GM23338 (cell line): ENCODE measurements around the gene HIVEP3. TPM values are rescaled to one million over a fixed set of nuclear protein-coding genes. Genes with fewer than 3 reads are reported as not detected.

Experiments used
- ATAC-seq: fragments of 200-7000 bp; cut with Tn5 transposase; 3 replicates; pipeline ENCODE4 v1.9.1; 2020
- DNase-seq: peaks from one replicate; pipeline ENCODE4 v3.0.0-alpha.2; 2015; ENCODE audit warnings: low spot score
- H2AFZ ChIP-seq: fragments of 200-600 bp; sonication (generic); 2 replicates; pipeline ENCODE4 v1.8.0; 2016; ENCODE audit warnings: antibody characterized with exemption, mild to moderate bottlenecking, moderate library complexity
- H3F3A ChIP-seq: fragments of 200-600 bp; sonication (generic); replicated peaks from 2 replicates; pipeline ENCODE4 v1.8.0; 2017; ENCODE audit warnings: antibody characterized with exemption, mixed run types, low read depth
- H3K27ac ChIP-seq: fragments of 200-600 bp; sonication (generic); 2 replicates; pipeline ENCODE4 v1.6.1; 2016; ENCODE audit warnings: low read depth
- H3K27me3 ChIP-seq: fragments of 200-600 bp; sonication (generic); 2 replicates; pipeline ENCODE4 v1.8.0; 2016; ENCODE audit warnings: mild to moderate bottlenecking, mixed run types, moderate library complexity; ENCODE audit not compliant: insufficient read depth
- H3K36me3 ChIP-seq: fragments of 200-600 bp; sonication (generic); 2 replicates; pipeline ENCODE4 v1.8.0; 2016; ENCODE audit warnings: mild to moderate bottlenecking; ENCODE audit not compliant: insufficient read depth
- H3K4me1 ChIP-seq: fragments of 200-600 bp; sonication (generic); 2 replicates; pipeline ENCODE4 v1.8.0; 2016; ENCODE audit warnings: mild to moderate bottlenecking, moderate library complexity; ENCODE audit not compliant: insufficient read depth
- H3K4me2 ChIP-seq: fragments of 200-600 bp; sonication (generic); 2 replicates; pipeline ENCODE4 v1.7.1; 2017; ENCODE audit warnings: mixed run types
- H3K4me3 ChIP-seq: fragments of 200-600 bp; sonication (generic); 2 replicates; pipeline ENCODE4 v1.6.1; 2016; ENCODE audit warnings: mixed run types
- H3K79me2 ChIP-seq: fragments of 200-600 bp; sonication (generic); replicated peaks from 2 replicates; pipeline ENCODE4 v1.8.0; 2017; ENCODE audit warnings: mild to moderate bottlenecking; ENCODE audit not compliant: insufficient read depth
- H3K9me2 ChIP-seq: fragments of 200-600 bp; sonication (generic); 2 replicates; pipeline ENCODE4 v1.8.0; 2017; ENCODE audit not compliant: insufficient read depth
- H4K20me1 ChIP-seq: fragments of 200-600 bp; sonication (generic); replicated peaks from 2 replicates; pipeline ENCODE4 v1.8.0; 2017; ENCODE audit warnings: mild to moderate bottlenecking; ENCODE audit not compliant: insufficient read depth
- H3K27ac Mint-ChIP-seq: 2 replicates; pipeline ENCODE4 v1.8.0; 2020; ENCODE audit warnings: inconsistent platforms, mild to moderate bottlenecking, moderate library complexity, mixed read lengths
- H3K27me3 Mint-ChIP-seq: 3 replicates; pipeline ENCODE4 v1.8.0; 2022; ENCODE audit warnings: low read depth, mild to moderate bottlenecking, moderate library complexity, mixed read lengths, inconsistent platforms; ENCODE audit not compliant: insufficient read depth, poor library complexity
- H3K36me3 Mint-ChIP-seq: 3 replicates; pipeline ENCODE4 v1.8.0; 2021; ENCODE audit warnings: low read depth, mild to moderate bottlenecking, inconsistent platforms, moderate library complexity, mixed read lengths
- H3K4me1 Mint-ChIP-seq: 3 replicates; pipeline ENCODE4 v1.8.0; 2020; ENCODE audit warnings: mild to moderate bottlenecking, inconsistent platforms, mixed read lengths
- H3K4me3 Mint-ChIP-seq: 3 replicates; pipeline ENCODE4 v1.8.0; 2021; ENCODE audit warnings: moderate library complexity, mild to moderate bottlenecking, inconsistent platforms, mixed read lengths
- H3K9me3 Mint-ChIP-seq: 3 replicates; pipeline ENCODE4 v1.8.0; 2020; ENCODE audit warnings: moderate library complexity, mild to moderate bottlenecking, inconsistent platforms, mixed read lengths
- CREB1 ChIP-seq: fragments of 250-450 bp; sonication (Bioruptor Pico); IDR thresholded peaks from 2 replicates; pipeline ENCODE4 v1.5.0; 2020; ENCODE audit warnings: low read depth, mild to moderate bottlenecking, moderate library complexity
- CTCF ChIP-seq, 2 experiments: fragments of 200-600 bp in 1 of 2; sonication (generic) in 1 of 2; conservative IDR thresholded peaks; 2 replicates each; pipeline versions ENCODE4 v1.5.1 to v1.6.1; 2016 to 2017; ENCODE audit warnings: antibody characterized with exemption in 2 of 2, low read depth in 2 of 2, mild to moderate bottlenecking in 2 of 2, moderate library complexity in 1 of 2
- ETS1 ChIP-seq: IDR thresholded peaks from 2 replicates; pipeline ENCODE4 v1.6.1; 2016; ENCODE audit warnings: antibody characterized with exemption
- EZH2 ChIP-seq: fragments of 200-600 bp; sonication (generic); IDR thresholded peaks from one replicate; pipeline ENCODE4 v1.8.0; 2017; ENCODE audit warnings: antibody characterized with exemption, mild to moderate bottlenecking, low read depth; ENCODE audit not compliant: unreplicated experiment
- EZH2phosphoT487 ChIP-seq: fragments of 200-600 bp; sonication (generic); IDR thresholded peaks from one replicate; pipeline ENCODE4 v1.8.1; 2018; ENCODE audit warnings: antibody characterized with exemption; ENCODE audit not compliant: unreplicated experiment
- JUNB ChIP-seq: IDR thresholded peaks from one replicate; pipeline ENCODE4 v1.6.1; 2016; ENCODE audit warnings: antibody characterized with exemption; ENCODE audit not compliant: unreplicated experiment
- NANOG ChIP-seq: IDR thresholded peaks from 2 replicates; pipeline ENCODE4 v1.6.1; 2016; ENCODE audit warnings: antibody characterized with exemption, borderline replicate concordance
- POLR2AphosphoS5 ChIP-seq: IDR thresholded peaks from 2 replicates; pipeline ENCODE4 v1.6.1; 2016; ENCODE audit warnings: antibody characterized with exemption, low read depth
- REST ChIP-seq: IDR thresholded peaks from one replicate; pipeline ENCODE4 v1.6.1; 2018; ENCODE audit warnings: antibody characterized with exemption; ENCODE audit not compliant: unreplicated experiment
- STAT1 ChIP-seq: IDR thresholded peaks from one replicate; pipeline ENCODE4 v1.6.1; 2016; ENCODE audit warnings: antibody characterized with exemption; ENCODE audit not compliant: unreplicated experiment
- ZNF114 ChIP-seq: fragments of 250-450 bp; sonication (Bioruptor Pico); IDR thresholded peaks from 2 replicates; pipeline ENCODE4 v1.5.0; 2020; ENCODE audit warnings: mild to moderate bottlenecking, moderate library complexity
- ZNF331 ChIP-seq: fragments of 250-450 bp; sonication (Bioruptor Pico); IDR thresholded peaks from 2 replicates; pipeline ENCODE4 v1.5.0; 2020; ENCODE audit warnings: low read depth, mild to moderate bottlenecking, moderate library complexity
- ZNF462 ChIP-seq: fragments of 250-450 bp; sonication (Bioruptor Pico); IDR thresholded peaks from 2 replicates; pipeline ENCODE4 v1.5.0; 2020; ENCODE audit warnings: mild to moderate bottlenecking, moderate library complexity
- polyA plus RNA-seq: library from polyadenylated mRNA; unstranded; fragments of >200 nt; fragmentation: Nextera tagmentation; extraction: Ambion mirVana; gene quantifications from 2 replicates; pipeline ENCODE4 v1.2.1, GENCODE V29; 2016
- total RNA-seq: library from RNA; depleted of rRNA; stranded (reverse); fragments of >200 nt; shearing (Covaris generic); gene quantifications from 2 replicates; pipeline ENCODE4 v1.2.3, GENCODE V29; 2014

The HIVEP3 gene
- total and polyA plus RNA-seq, 2 experiments from 2014 or later: 0.14 to 0.24 TPM

DNA sequence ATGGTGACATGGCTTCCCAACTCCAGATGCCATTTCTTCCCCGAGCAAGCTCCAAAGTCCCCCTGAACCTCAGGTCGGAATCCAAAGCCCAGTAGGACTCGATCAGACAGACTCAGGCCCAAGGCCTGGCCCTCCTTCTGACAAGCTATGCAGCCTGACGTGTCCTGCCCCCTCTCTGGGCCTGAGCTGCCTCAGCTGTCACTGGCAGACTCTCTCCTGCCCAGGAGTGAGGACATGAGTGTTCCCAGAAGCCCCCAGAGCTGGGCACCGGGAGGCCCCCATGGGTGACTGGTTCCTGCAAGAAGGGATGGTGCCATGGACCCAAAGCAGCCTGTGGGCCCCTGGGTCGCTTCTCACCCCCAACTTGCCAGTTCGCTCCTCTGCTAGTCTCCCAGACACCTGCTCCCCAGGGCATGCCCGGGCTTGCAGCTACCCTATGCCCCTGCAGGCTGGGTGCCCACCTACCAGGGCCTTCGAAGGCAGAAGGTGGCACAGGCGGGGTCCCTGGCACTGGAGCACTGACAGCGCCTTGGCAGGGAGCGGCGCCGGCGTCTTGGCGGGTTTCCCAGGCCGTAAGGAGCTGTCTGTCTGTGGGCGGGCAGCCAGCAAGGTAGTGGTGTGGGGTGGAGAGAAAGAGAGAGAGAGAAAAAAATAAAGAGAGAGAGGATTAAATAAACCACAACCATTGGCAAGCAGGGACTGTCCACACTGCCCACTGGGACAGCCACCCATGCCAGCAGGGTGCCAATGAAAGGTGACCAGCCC is 436.5 kb downstream of the HIVEP3 start:
- Mint-ChIP-seq H3K36me3 (no peaks in the 10 kb centered on the region), H3K27ac (no peak overlapping the region), H3K9me3 (no peaks in the 10 kb centered on the region), H3K27me3 (peaks cover 7% of the 10 kb centered on the region), H3K4me3 (no peak overlapping the region), H3K4me1 (peaks cover 26% of the 10 kb centered on the region)
- H2AFZ ChIP-seq: 0 out of 2 replicates have a peak overlapping the region, but pooled peaks have one; percentile 74
- TF ChIP-seq ZNF462 (no peak), NANOG (no peak), REST (no peak), ZNF114 (CRISPR knock-in tag) (no peak), STAT1 (no peak), JUNB (no peak), POLR2AphosphoS5 (no peak), ETS1 (no peak), ZNF331 (no peak), EZH2phosphoT487 (no peak), CREB1 (CRISPR knock-in tag) (no peak), CTCF (conservative IDR thresholded peaks at IDR 0.05; ENCODE audit: low read depth in 2 of 2) (no peak), EZH2 (no peak)
- no peak overlapping the region for H3K4me2 ChIP-seq
- H3K79me2 ChIP-seq: no peaks in the 10 kb centered on the region
- peaks cover 16% of the 10 kb centered on the region for H3K4me1 ChIP-seq
- DNase-seq: no peak
- H3K27ac ChIP-seq: no peak overlapping the region
- no peaks in the 10 kb centered on the region for H3F3A ChIP-seq
- no peaks in the 10 kb centered on the region for H3K36me3 ChIP-seq
- no peaks in the 10 kb centered on the region for H3K27me3 ChIP-seq
- no peaks in the 10 kb centered on the region for H3K9me2 ChIP-seq
- no peaks in the 10 kb centered on the region for H4K20me1 ChIP-seq
- no peak for ATAC-seq
- no peak overlapping the region for H3K4me3 ChIP-seq
